NCI-H2107 treated with DMSO at 0.1 percent for 48 hours (cell line): ENCODE data around the gene AOAH.
"Not testable (repeated sequence)": the region's sequence is repeated elsewhere in the genome, so short reads cannot be mapped to it uniquely, and the experiment has no call there.

Experiments
- DNase-seq: peaks from one replicate; lab custom pipeline; 2025; ENCODE audit not compliant: unreplicated experiment; lab: John Stamatoyannopoulos, UW

AOAH gene

GRCh38 chr7:36521133-36521532, 203.2 kb downstream of the AOAH start:
- no peak for DNase-seq

GRCh38 chr7:36515847-36516246, 208.4 kb downstream of the AOAH start:
- no peak for DNase-seq

GRCh38 chr7:36514289-36515243, 209.7 kb downstream of the AOAH start:
- DNase-seq, result no peak

- no peak for DNase-seq
These were observed 210.9 kb downstream of the AOAH start for GRCh38 chr7:36513393-36513792.

- no peak for DNase-seq
These were observed 211.7 kb downstream of the AOAH start for GRCh38 chr7:36512616-36513015.

GRCh38 chr7:36509962-36510361, 214.3 kb downstream of the AOAH start:
- DNase-seq, result no peak

GRCh38 chr7:36507475-36508440, 216.5 kb downstream of the AOAH start:
- no peak for DNase-seq

GRCh38 chr7:36506820-36507219, 217.5 kb downstream of the AOAH start:
- no peak for DNase-seq

GRCh38 chr7:36506130-36506798, 218.0 kb downstream of the AOAH start:
- DNase-seq, result no peak

- DNase-seq, result not testable (repeated sequence)
These were observed 219.7 kb downstream of the AOAH start for GRCh38 chr7:36504617-36505016.

GRCh38 chr7:36504216-36504615, 220.1 kb downstream of the AOAH start:
- not testable (repeated sequence) for DNase-seq

- no peak for DNase-seq
These were observed 226.5 kb downstream of the AOAH start for GRCh38 chr7:36497775-36498174.

- not testable (repeated sequence) for DNase-seq
These were observed 227.1 kb downstream of the AOAH start for GRCh38 chr7:36497176-36497575.

- no peak for DNase-seq
These were observed 227.7 kb downstream of the AOAH start for GRCh38 chr7:36496576-36496975.

- DNase-seq, result no peak
These were observed 233.0 kb downstream of the AOAH start for GRCh38 chr7:36491317-36491716.

- no peak for DNase-seq
These were observed 233.9 kb downstream of the AOAH start for GRCh38 chr7:36490419-36490830.

- DNase-seq, result not testable (repeated sequence)
These were observed 235.6 kb downstream of the AOAH start for GRCh38 chr7:36488672-36489071.

GRCh38 chr7:36487756-36488336, 236.4 kb downstream of the AOAH start:
- peak; percentile 90 for DNase-seq

GRCh38 chr7:36486336-36486735, 238.0 kb downstream of the AOAH start:
- DNase-seq, result no peak

GRCh38 chr7:36484265-36484664, 240.0 kb downstream of the AOAH start:
- DNase-seq, result no peak

GRCh38 chr7:36483853-36484252, 240.4 kb downstream of the AOAH start:
- not testable (repeated sequence) for DNase-seq
